Thyroid gland (tissue), 4 donors: ENCODE data around the gene VAV3.

Experiments
- CTCF ChIP-seq, 6 experiments: fragments of 200-600 bp in 3 of 6; fragments of 450-650 bp in 3 of 6; sonication (generic) in 3 of 6; IDR thresholded peaks; one replicate each; pipeline ENCODE4 v1.5.1; 2016 to 2019; ENCODE audit warnings: antibody characterized with exemption in 6 of 6, mild to moderate bottlenecking in 2 of 6, inconsistent platforms in 1 of 6, moderate library complexity in 1 of 6
- POLR2A ChIP-seq, 2 donors: fragments of 450-650 bp; IDR thresholded peaks; one replicate each; pipeline ENCODE4 v1.6.1; 2017; ENCODE audit warnings: antibody characterized with exemption in 2 of 2, mild to moderate bottlenecking in 2 of 2, moderate library complexity in 1 of 2

DNA sequence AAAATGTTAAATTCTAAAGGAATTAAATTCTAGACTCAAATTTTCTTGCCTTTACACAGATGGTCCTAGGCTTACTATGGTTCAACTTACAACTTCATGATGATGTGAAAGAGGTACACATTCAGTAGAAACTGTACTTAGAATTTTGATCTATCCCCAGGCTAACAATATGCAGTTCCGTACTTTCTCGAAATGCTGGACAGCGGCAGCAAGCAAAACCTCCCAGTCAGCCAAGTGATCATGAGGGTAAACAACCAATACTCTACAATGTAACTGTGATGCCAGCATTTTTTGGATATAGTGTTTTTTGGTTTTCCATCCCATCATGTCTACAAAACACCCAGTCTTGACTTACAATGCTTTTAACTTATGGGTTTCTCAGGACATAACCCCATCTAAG, 25.7 kb downstream of the VAV3 start:
- no peak for TF ChIP-seq CTCF (IDR thresholded peaks at IDR 0.05)
- no peak for TF ChIP-seq POLR2A (IDR thresholded peaks at IDR 0.05)
